DMS 273 (cell line): ENCODE results near the gene EMP2.

Experiments
- DNase-seq: peaks from one replicate; lab custom pipeline; 2025; ENCODE audit not compliant: unreplicated experiment; lab: John Stamatoyannopoulos, UW

Gene EMP2

GRCh38 chr16:10610499-10611184, 30.2 kb upstream of the EMP2 start:
- DNase-seq, result no peak

- DNase-seq, result no peak
Observed at GRCh38 chr16:10609402-10609774, 29.0 kb upstream of the EMP2 start.

GRCh38 chr16:10608687-10609401, 28.4 kb upstream of the EMP2 start:
- no peak for DNase-seq

GRCh38 chr16:10607157-10607556, 26.8 kb upstream of the EMP2 start:
- DNase-seq, result no peak

GRCh38 chr16:10606607-10607006, 26.2 kb upstream of the EMP2 start:
- DNase-seq, result no peak

- DNase-seq, result no peak
Observed at GRCh38 chr16:10605636-10606035, 25.2 kb upstream of the EMP2 start.

- peak; percentile 50 for DNase-seq
Observed at GRCh38 chr16:10601444-10602408, 21.3 kb upstream of the EMP2 start.

- peak; percentile 57 for DNase-seq
Observed at GRCh38 chr16:10600782-10601443, 20.5 kb upstream of the EMP2 start.

GRCh38 chr16:10599626-10600025, 19.2 kb upstream of the EMP2 start:
- no peak for DNase-seq

GRCh38 chr16:10598157-10598556, 17.8 kb upstream of the EMP2 start:
- DNase-seq, result no peak

GRCh38 chr16:10597187-10597601, 16.8 kb upstream of the EMP2 start:
- DNase-seq, result no peak

GRCh38 chr16:10594312-10594950, 14.0 kb upstream of the EMP2 start:
- DNase-seq, result peak; percentile 47

- DNase-seq, result no peak
Observed at GRCh38 chr16:10592611-10593010, 12.2 kb upstream of the EMP2 start.

GRCh38 chr16:10590342-10590741, 9.9 kb upstream of the EMP2 start:
- no peak for DNase-seq

GRCh38 chr16:10589109-10589508, 8.7 kb upstream of the EMP2 start:
- DNase-seq, result no peak

GRCh38 chr16:10587622-10588021, 7.2 kb upstream of the EMP2 start:
- no peak for DNase-seq

- DNase-seq, result no peak
Observed at GRCh38 chr16:10584981-10585438, 4.6 kb upstream of the EMP2 start.

GRCh38 chr16:10583269-10583668, 2.9 kb upstream of the EMP2 start:
- no peak for DNase-seq

GRCh38 chr16:10581507-10581906, 1.1 kb upstream of the EMP2 start:
- no peak for DNase-seq

GRCh38 chr16:10580883-10581247, 467 bp upstream of the EMP2 start:
- no peak for DNase-seq

GRCh38 chr16:10579575-10579964, 828 bp downstream of the EMP2 start:
- no peak for DNase-seq
